Transverse colon (tissue), 4 donors: ENCODE results near the gene DLGAP1.

Source experiments
- CTCF ChIP-seq, 5 experiments: fragments of 200-600 bp in 3 of 5; fragments of 450-650 bp in 2 of 5; sonication (generic) in 3 of 5; IDR thresholded peaks; 1 replicate in 2 of 5; 2 replicates in 3 of 5; pipeline ENCODE4 v1.5.1; 2016 to 2017; ENCODE audit warnings: antibody characterized with exemption in 5 of 5, inconsistent platforms in 3 of 5, mild to moderate bottlenecking in 2 of 5, moderate library complexity in 1 of 5
- POLR2A ChIP-seq: fragments of 450-650 bp; IDR thresholded peaks from one replicate; pipeline ENCODE4 v1.6.1; 2016; ENCODE audit warnings: antibody characterized with exemption, mild to moderate bottlenecking, moderate library complexity
- POLR2AphosphoS5 ChIP-seq, 3 donors: sonication (generic); formaldehyde crosslinking; IDR thresholded peaks; one replicate each; pipeline ENCODE4 v1.6.1; 2016; ENCODE audit warnings: antibody characterized with exemption in 3 of 3

GRCh38 chr18:3494245-3494526, 960.9 kb downstream of the DLGAP1 start:
- TF ChIP-seq POLR2AphosphoS5 (IDR thresholded peaks at IDR 0.05) (no peak), CTCF (IDR thresholded peaks at IDR 0.05) (no peak), POLR2A (no peak)
